Breast epithelium (tissue), 3 donors: Measurements from ENCODE around the gene MAPKAP1.

ENCODE experiments used
- POLR2A ChIP-seq: fragments of 450-650 bp; IDR thresholded peaks from one replicate; pipeline ENCODE4 v1.6.1; 2016; ENCODE audit warnings: antibody characterized with exemption, mild to moderate bottlenecking, moderate library complexity
- POLR2AphosphoS5 ChIP-seq, 3 donors: sonication (generic); formaldehyde crosslinking; IDR thresholded peaks; one replicate each; pipeline ENCODE4 v1.6.1; 2017; ENCODE audit warnings: antibody characterized with exemption in 3 of 3
- TF ChIP-seq, protein P1 (sequence below), 3 donors: fragments of 450-650 bp; IDR thresholded peaks; one replicate each; pipeline ENCODE4 v1.5.1; 2016 to 2017; ENCODE audit warnings: antibody characterized with exemption in 3 of 3, mild to moderate bottlenecking in 3 of 3, moderate library complexity in 3 of 3

DNA sequence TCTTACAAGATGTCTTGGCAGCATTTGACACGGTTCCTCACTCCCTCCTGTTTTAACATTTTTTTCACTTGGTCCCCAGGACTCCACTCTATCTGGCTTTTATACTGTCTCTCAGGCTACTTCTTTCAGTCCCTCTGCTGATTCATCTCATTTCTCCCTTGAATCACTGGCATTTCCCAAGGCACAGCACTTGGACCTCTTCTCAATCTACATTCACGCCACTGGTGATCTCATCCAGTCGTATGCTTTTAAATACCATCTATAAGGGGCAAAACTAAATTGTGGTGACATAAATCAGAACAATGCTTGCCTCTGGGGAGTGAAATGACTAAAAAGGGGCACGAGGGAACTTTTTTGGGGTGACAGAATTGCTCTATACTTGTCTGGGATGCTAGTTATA, 47.1 kb downstream of the MAPKAP1 start:
- TF ChIP-seq POLR2A (no peak), POLR2AphosphoS5 (IDR thresholded peaks at IDR 0.05) (no peak)
- TF ChIP-seq, protein P1, sequence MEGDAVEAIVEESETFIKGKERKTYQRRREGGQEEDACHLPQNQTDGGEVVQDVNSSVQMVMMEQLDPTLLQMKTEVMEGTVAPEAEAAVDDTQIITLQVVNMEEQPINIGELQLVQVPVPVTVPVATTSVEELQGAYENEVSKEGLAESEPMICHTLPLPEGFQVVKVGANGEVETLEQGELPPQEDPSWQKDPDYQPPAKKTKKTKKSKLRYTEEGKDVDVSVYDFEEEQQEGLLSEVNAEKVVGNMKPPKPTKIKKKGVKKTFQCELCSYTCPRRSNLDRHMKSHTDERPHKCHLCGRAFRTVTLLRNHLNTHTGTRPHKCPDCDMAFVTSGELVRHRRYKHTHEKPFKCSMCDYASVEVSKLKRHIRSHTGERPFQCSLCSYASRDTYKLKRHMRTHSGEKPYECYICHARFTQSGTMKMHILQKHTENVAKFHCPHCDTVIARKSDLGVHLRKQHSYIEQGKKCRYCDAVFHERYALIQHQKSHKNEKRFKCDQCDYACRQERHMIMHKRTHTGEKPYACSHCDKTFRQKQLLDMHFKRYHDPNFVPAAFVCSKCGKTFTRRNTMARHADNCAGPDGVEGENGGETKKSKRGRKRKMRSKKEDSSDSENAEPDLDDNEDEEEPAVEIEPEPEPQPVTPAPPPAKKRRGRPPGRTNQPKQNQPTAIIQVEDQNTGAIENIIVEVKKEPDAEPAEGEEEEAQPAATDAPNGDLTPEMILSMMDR (IDR thresholded peaks at IDR 0.05): no peak
